Measurements from ENCODE around the gene MAP3K7.

MAP3K7 gene
- long read RNA-seq, donor 1, full-length matches to known transcripts = 6 of 6 reads
- long read RNA-seq, donor 1, partial matches to known transcripts = 0 of 6 reads
- long read RNA-seq, donor 1, other reads (novel, unspliced or antisense) = 0 of 6 reads
- long read RNA-seq, donor 2, full-length matches to known transcripts = 7 of 12 reads
- long read RNA-seq, donor 2, partial matches to known transcripts = 5 of 12 reads
- long read RNA-seq, donor 2, other reads (novel, unspliced or antisense) = 0 of 12 reads
- long read RNA-seq, donor 3, full-length matches to known transcripts = 1 of 1 reads
- long read RNA-seq, donor 3, partial matches to known transcripts = 0 of 1 reads
- long read RNA-seq, donor 3, other reads (novel, unspliced or antisense) = 0 of 1 reads
- long read RNA-seq, donor 4, full-length matches to known transcripts = 12 of 12 reads
- long read RNA-seq, donor 4, partial matches to known transcripts = 0 of 12 reads
- long read RNA-seq, donor 4, other reads (novel, unspliced or antisense) = 0 of 12 reads
- long read RNA-seq, donor 5, full-length matches to known transcripts = 8 of 8 reads
- long read RNA-seq, donor 5, partial matches to known transcripts = 0 of 8 reads
- long read RNA-seq, donor 5, other reads (novel, unspliced or antisense) = 0 of 8 reads
- long read RNA-seq, donor 6, full-length matches to known transcripts = 9 of 9 reads
- long read RNA-seq, donor 6, partial matches to known transcripts = 0 of 9 reads
- long read RNA-seq, donor 6, other reads (novel, unspliced or antisense) = 0 of 9 reads
- long read RNA-seq, donor 7, full-length matches to known transcripts = 17 of 29 reads
- long read RNA-seq, donor 7, partial matches to known transcripts = 12 of 29 reads
- long read RNA-seq, donor 7, other reads (novel, unspliced or antisense) = 0 of 29 reads
- long read RNA-seq, donor 8, full-length matches to known transcripts = 14 of 25 reads
- long read RNA-seq, donor 8, partial matches to known transcripts = 11 of 25 reads
- long read RNA-seq, donor 8, other reads (novel, unspliced or antisense) = 0 of 25 reads

DNA sequence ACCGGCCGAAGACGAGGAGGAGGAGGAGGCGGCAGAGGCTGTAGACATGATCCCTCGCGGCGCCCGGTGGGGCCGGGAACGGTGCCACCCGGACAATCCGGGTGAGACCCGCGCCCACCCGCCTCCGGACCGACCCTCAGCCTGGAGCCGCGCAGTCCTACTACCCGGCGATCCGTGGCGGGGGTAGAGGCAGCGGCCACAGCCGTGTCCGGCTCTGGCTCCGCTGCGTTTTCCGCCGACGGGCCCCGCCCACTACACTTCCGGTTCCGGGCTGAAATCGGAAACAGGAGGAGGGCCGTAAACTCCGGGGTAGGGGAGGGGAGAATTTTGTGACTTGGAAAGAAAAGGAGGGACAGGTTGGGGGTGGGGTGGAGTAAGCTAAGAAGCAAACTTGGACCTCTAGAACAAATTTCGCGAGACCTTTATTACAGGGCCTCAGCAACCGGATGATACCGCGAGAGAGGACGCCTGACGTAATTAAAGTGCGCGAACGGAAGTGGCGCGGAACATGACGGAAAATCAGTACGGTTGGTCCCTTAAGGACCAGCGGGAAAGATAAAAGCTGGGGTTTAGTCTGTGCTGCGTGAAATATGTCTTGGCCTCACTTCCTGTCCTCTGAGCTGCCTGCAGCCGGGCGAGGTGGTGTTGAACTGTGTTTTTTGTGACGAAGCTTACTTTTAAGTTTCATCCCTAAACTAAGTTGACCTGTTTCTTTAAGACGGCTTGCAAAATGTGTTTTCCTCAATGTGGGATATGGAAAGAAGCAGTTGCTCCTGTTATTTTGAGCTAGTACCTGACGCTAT is at the start of gene MAP3K7:
Gene MAP3K7, minus strand, starts transcription at position 237 of the 803 bp plus-strand sequence. Its CDS starts 189 bp downstream, at position 48.
- peak; percentile 92 for DNase-seq

- DNase-seq = no peak
These were observed 44.2 kb upstream of the MAP3K7 start for GRCh38 chr6:90631046-90631445.

DNA sequence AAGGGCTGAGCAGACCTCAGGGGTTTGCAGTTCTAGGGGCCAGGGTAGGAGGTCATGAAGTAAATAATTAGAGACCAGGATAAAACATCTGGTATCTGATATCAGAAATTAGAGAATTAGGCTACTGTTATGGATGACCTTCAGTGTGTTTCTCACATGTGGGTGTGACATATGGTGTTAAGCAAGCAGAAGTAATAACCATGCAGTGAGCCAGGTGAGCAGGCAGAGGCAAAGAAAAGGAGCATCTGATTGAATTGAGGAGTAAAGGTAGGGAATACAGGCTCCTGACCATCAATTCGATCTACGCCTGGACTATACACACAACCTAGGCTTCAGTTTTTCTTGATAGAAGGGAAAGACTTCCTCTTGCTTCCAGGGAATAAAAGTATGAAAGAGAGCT is 34.7 kb upstream of the MAP3K7 start:
- DNase-seq = no peak

DNA sequence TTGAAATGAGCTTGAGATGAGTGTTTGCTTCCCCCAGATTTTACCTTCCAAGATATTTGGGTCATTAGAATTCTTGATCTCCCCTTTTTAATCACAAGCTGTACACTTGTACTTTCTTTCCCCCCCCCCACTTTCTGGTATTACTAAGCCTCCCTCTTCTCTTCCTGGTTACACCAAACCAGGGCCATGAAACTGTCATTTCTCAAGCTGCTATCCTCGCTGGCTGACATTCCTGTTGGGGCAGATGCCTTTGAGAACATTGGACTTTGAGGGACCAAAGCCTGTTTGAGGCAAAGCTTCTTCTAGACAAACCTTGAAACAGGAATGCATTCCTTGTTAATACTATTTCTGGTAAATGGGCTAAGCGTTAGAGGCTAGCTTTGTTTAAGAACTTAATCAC is 32.3 kb upstream of the MAP3K7 start:
- DNase-seq = no peak

DNA sequence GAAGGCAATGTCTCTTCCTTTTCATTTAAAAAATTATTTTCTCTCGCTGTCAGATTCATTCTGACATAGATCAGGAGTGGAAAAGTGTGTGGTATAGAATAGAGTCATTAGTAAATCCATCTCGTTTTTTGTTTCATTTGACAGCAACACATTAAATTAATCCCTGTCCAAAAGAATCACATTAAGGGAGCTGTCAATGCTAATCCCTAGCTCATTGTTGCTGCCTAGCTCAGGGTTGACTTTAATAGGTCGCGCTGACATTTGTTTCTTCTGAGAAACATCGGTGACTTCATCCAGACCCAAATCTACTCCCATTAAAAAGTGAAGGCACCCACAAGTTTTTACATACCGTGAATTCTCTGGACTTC is 25.4 kb upstream of the MAP3K7 start:
- DNase-seq = no peak

DNA sequence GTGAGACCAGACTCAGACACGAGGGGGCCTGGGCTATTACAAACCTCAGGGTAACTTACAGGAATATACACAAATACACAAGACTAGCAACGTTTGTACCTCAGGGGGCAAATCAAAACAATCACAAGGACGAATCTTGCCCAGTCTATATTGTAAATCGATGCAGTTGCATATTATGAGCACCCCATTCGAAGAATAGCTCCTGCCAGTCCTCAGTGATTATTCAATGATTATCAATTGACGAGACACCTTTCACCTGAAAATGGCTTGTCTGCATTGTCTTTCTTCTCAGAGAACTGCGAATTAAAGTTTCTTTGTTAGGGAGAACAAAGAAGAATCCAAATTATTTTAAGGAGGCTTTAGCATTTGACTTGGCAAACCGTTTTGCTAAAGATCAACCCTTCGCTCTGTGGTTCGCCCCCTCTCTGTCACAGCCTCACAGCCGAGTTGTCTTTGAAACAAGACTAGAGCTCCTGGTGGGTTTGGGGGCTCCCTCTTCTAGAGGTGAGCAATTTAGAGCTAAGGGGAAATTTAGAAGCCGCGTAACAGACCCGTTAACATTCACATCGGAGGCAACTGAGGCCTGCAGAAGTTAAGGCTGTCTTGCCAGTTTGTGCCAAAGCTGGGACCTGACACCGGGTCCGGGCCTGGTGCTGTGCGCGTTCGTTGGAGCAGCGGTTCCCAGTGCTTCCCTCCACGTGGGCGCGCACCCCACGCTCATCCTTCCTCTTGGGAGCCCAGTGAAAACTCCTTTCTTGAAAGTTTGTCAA is 24.9 kb upstream of the MAP3K7 start:
- DNase-seq = peak; percentile 37

- DNase-seq = peak; percentile 91
These were observed 24.1 kb upstream of the MAP3K7 start for GRCh38 chr6:90610751-90611542.

- peak; percentile 73 for DNase-seq
These were observed 23.5 kb upstream of the MAP3K7 start for GRCh38 chr6:90610301-90610750.

GRCh38 chr6:90605749-90606340 is 19.0 kb upstream of the MAP3K7 start:
- DNase-seq = no peak

DNA sequence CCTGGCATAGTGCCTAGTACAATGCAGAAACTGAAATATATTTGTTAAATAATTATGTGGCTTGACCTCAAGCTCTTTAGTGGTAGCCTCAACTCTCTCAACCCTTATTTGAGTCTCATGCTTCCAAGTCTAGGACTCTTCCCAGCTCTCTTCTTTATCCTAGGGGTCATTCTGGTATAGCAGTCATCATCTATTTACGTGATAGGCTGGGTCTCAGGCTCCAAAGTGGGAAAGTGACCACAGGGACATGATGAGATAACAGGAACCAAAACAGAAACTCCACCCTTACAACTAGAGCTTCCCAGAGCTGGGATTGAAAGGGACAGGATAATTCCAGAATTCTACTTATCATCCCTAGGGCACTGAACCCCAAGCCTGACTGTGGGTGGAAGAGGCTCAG is 17.7 kb upstream of the MAP3K7 start:
- DNase-seq = no peak

DNA sequence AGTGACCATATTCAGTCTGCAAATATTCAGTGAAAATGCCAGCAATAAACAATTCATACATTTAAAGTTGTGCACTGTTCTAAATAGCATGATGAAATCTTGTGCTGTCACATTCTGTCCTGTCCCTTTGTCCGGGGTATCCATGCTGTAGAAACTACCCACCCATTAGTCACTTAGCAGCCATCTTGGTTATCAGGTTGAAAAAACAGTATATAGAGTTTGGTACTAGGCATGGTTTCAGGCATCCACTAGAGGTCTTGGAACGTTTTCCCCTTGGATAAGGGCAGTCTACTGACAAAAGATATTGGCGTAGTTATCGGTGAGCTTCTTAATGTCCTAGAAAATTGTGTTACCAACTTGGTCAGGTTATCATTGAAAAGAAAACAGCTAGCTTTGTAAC is 12.3 kb upstream of the MAP3K7 start:
- no peak for DNase-seq

GRCh38 chr6:90598192-90598951 is 11.5 kb upstream of the MAP3K7 start:
- DNase-seq = no peak

- no peak for DNase-seq
These were observed 10.2 kb upstream of the MAP3K7 start for GRCh38 chr6:90596967-90597539.

DNA sequence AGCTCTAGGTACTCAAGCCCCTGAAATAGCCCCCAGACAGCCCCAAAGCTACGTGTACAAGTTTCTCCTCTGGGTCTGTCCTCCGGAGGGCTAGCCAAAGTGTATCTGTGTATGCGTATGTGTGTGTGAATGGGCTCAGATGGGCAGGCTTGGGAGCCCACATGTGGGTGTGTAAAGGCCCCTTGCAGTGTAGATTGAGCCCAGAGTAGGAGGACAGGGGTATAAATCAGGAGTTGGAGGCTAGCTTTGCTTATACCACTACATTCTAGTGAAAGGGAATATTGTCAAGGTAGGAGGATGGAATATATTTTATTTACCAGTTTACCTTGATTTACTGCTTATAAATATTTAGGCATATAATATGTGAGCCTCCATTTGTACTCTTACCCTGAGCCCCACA is 9.0 kb upstream of the MAP3K7 start:
- no peak for DNase-seq

DNA sequence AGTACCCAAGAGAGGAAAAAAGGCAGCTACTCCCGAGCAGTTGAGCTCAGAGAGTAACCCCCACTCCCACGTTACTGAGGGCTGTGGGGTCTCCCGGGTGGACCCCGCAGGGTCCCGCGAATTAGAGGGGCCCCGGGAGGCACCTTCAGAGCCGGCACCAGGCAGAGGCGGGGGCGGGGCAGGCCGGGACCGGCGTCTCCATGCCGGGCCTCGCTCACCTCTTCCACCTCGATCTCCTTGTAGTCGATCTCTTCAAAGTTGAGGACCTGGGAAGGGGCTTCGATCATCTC is 381 bp downstream of the MAP3K7 start:
- no peak for DNase-seq

GRCh38 chr6:90584636-90585255 is 2.1 kb downstream of the MAP3K7 start:
- no peak for DNase-seq

DNA sequence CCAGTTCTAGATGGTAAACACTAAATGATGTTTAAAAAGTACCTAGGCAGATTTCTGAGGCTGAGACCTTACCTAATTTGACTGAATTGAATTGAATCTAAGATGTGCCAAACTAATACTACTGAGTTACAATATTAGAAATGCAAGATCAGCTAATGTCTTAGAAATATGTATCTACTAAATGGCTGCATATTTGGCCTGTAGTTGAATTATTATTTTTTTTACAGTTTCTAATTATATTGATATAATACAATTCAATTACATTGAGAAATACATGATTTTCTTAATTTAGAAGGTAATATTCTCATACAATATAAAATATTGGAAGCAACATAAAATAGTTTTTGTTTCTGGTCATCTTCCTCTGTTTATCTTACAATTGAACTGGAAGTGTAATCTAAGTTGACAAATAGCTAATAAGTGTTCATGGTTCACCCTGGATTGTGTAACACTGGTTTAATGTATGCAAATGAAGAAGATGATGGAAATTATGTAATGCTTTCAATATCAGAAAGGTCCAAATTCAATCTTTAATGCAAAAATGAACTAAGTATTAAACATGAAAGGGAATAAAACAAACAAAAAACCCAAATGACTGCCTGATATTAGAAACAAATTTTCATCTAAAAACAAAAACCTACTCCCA is 2.9 kb downstream of the MAP3K7 start:
- DNase-seq = no peak

- no peak for DNase-seq
These were observed 3.6 kb downstream of the MAP3K7 start for GRCh38 chr6:90583179-90583835.
